Measurements from ENCODE around the gene MAJIN.
A peak's percentile ranks its signal among the peaks of the same experiment; 100 is the strongest.

DNA sequence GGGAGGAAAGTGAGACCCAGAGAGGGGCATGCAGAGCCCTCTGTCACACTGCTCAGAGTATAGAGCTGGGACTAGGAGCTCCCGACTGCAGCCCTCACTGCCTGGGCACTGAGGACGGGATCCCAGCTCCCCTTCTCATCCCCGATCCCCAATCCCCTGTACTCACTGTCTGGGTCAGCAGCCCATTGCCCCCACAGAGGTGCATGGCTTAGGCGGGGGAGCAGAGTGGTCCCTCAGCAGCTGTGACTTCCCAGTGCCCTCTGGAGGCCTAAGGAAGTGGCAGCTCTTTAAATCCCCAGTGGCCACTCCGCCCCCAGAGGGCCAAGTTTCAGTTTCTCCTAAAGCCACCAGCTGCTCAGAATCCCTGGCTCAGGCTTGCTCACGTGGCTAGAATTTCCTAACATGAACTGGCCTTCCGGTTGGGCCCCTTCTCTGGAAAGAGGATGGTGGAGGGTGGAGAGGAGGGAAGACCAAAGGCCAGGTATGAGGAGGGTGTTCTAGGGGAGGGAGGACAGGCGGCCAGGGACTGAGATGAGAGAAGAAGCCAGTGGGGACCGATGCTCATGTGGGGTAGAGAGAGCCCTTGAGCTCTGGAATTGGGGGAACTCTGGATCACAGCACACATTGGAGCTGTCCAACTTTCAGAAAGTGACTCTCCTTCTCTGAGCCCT, 24.9 kb upstream of the MAJIN start, which contains the start of gene BATF2:
- TF ChIP-seq, protein P1, sequence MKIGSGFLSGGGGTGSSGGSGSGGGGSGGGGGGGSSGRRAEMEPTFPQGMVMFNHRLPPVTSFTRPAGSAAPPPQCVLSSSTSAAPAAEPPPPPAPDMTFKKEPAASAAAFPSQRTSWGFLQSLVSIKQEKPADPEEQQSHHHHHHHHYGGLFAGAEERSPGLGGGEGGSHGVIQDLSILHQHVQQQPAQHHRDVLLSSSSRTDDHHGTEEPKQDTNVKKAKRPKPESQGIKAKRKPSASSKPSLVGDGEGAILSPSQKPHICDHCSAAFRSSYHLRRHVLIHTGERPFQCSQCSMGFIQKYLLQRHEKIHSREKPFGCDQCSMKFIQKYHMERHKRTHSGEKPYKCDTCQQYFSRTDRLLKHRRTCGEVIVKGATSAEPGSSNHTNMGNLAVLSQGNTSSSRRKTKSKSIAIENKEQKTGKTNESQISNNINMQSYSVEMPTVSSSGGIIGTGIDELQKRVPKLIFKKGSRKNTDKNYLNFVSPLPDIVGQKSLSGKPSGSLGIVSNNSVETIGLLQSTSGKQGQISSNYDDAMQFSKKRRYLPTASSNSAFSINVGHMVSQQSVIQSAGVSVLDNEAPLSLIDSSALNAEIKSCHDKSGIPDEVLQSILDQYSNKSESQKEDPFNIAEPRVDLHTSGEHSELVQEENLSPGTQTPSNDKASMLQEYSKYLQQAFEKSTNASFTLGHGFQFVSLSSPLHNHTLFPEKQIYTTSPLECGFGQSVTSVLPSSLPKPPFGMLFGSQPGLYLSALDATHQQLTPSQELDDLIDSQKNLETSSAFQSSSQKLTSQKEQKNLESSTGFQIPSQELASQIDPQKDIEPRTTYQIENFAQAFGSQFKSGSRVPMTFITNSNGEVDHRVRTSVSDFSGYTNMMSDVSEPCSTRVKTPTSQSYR (CRISPR knock-in tag; IDR thresholded peaks at IDR 0.05), result no peak
- TF ChIP-seq, protein P2, sequence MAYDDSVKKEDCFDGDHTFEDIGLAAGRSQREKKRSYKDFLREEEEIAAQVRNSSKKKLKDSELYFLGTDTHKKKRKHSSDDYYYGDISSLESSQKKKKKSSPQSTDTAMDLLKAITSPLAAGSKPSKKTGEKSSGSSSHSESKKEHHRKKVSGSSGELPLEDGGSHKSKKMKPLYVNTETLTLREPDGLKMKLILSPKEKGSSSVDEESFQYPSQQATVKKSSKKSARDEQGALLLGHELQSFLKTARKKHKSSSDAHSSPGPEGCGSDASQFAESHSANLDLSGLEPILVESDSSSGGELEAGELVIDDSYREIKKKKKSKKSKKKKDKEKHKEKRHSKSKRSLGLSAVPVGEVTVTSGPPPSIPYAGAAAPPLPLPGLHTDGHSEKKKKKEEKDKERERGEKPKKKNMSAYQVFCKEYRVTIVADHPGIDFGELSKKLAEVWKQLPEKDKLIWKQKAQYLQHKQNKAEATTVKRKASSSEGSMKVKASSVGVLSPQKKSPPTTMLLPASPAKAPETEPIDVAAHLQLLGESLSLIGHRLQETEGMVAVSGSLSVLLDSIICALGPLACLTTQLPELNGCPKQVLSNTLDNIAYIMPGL (CRISPR knock-in tag; IDR thresholded peaks at IDR 0.05), result no peak
- TF ChIP-seq, protein P3, sequence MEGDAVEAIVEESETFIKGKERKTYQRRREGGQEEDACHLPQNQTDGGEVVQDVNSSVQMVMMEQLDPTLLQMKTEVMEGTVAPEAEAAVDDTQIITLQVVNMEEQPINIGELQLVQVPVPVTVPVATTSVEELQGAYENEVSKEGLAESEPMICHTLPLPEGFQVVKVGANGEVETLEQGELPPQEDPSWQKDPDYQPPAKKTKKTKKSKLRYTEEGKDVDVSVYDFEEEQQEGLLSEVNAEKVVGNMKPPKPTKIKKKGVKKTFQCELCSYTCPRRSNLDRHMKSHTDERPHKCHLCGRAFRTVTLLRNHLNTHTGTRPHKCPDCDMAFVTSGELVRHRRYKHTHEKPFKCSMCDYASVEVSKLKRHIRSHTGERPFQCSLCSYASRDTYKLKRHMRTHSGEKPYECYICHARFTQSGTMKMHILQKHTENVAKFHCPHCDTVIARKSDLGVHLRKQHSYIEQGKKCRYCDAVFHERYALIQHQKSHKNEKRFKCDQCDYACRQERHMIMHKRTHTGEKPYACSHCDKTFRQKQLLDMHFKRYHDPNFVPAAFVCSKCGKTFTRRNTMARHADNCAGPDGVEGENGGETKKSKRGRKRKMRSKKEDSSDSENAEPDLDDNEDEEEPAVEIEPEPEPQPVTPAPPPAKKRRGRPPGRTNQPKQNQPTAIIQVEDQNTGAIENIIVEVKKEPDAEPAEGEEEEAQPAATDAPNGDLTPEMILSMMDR (IDR thresholded peaks at IDR 0.05), result no peak
- no peak for TF ChIP-seq JUN (CRISPR knock-in tag; IDR thresholded peaks at IDR 0.05)
- TF ChIP-seq, protein P4, sequence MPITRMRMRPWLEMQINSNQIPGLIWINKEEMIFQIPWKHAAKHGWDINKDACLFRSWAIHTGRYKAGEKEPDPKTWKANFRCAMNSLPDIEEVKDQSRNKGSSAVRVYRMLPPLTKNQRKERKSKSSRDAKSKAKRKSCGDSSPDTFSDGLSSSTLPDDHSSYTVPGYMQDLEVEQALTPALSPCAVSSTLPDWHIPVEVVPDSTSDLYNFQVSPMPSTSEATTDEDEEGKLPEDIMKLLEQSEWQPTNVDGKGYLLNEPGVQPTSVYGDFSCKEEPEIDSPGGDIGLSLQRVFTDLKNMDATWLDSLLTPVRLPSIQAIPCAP (CRISPR knock-in tag; IDR thresholded peaks at IDR 0.05), result no peak
- no peak for TF ChIP-seq NFATC4 (CRISPR knock-in tag; IDR thresholded peaks at IDR 0.05)
- no peak for TF ChIP-seq TP53 (CRISPR knock-in tag; IDR thresholded peaks at IDR 0.05)
- TF ChIP-seq TEAD1 (CRISPR knock-in tag; IDR thresholded peaks at IDR 0.05), result no peak
- TF ChIP-seq ZNF121 (CRISPR knock-in tag; IDR thresholded peaks at IDR 0.05), result no peak
- TF ChIP-seq, protein P5, sequence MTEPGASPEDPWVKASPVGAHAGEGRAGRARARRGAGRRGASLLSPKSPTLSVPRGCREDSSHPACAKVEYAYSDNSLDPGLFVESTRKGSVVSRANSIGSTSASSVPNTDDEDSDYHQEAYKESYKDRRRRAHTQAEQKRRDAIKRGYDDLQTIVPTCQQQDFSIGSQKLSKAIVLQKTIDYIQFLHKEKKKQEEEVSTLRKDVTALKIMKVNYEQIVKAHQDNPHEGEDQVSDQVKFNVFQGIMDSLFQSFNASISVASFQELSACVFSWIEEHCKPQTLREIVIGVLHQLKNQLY (CRISPR knock-in tag; IDR thresholded peaks at IDR 0.05), result no peak
- TF ChIP-seq, protein P6, sequence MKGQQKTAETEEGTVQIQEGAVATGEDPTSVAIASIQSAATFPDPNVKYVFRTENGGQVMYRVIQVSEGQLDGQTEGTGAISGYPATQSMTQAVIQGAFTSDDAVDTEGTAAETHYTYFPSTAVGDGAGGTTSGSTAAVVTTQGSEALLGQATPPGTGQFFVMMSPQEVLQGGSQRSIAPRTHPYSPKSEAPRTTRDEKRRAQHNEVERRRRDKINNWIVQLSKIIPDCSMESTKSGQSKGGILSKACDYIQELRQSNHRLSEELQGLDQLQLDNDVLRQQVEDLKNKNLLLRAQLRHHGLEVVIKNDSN (CRISPR knock-in tag; IDR thresholded peaks at IDR 0.05), result peak; percentile 79; the same call in 1 of the 2 replicates
- TF ChIP-seq CREB1 (CRISPR knock-in tag; IDR thresholded peaks at IDR 0.05), result no peak

Data from WTC11 (cell line).